HFFc6 (cell line): Measurements from ENCODE around the gene ZNF180. TPM values are rescaled to one million over a fixed set of nuclear protein-coding genes. Genes with fewer than 3 reads are reported as not detected.
"Not testable (repeated sequence)": the region's sequence is repeated elsewhere in the genome, so short reads cannot be mapped to it uniquely, and the experiment has no call there.

Experiments used
- DNase-seq: peaks from one replicate; pipeline ENCODE4 v3.0.0-alpha.2; 2018
- H3K27ac Mint-ChIP-seq: 2 replicates; pipeline ENCODE4 v1.8.0; 2020; ENCODE audit warnings: mild to moderate bottlenecking, mixed read lengths
- H3K27me3 Mint-ChIP-seq: 2 replicates; pipeline ENCODE4 v1.8.0; 2021; ENCODE audit warnings: mild to moderate bottlenecking, moderate library complexity, mixed read lengths; ENCODE audit not compliant: insufficient read depth
- H3K36me3 Mint-ChIP-seq: 2 replicates; pipeline ENCODE4 v1.8.0; 2021; ENCODE audit warnings: low read depth, mixed read lengths
- H3K4me1 Mint-ChIP-seq: 2 replicates; pipeline ENCODE4 v1.8.0; 2020; ENCODE audit warnings: low read depth, mixed read lengths
- H3K4me3 Mint-ChIP-seq: 2 replicates; pipeline ENCODE4 v1.8.0; 2020; ENCODE audit warnings: mild to moderate bottlenecking, moderate library complexity, mixed read lengths
- H3K9me3 Mint-ChIP-seq: 2 replicates; pipeline ENCODE4 v1.8.0; 2020; ENCODE audit warnings: mild to moderate bottlenecking, mixed read lengths
- CTCF ChIP-seq: fragments of 200-600 bp; sonication (generic); IDR thresholded peaks from 2 replicates; pipeline ENCODE4 v1.5.0; 2021; ENCODE audit warnings: antibody characterized with exemption, mild to moderate bottlenecking
- total RNA-seq, 6 experiments: library from RNA; stranded (reverse); fragmentation: NEBNext Ultra II Directional; extraction: Animal tissue kit (Norgen Biotek cat#: 25700); gene quantifications; 2 replicates in 1 of 6; 3 replicates in 5 of 6; pipeline ENCODE4 v1.2.3, GENCODE V29; 2021

The ZNF180 gene
- total RNA-seq, 6 experiments from 2014 or later: 4.2 to 6.5 (median 5.8) TPM

- no peaks in the 10 kb centered on the region for H3K9me3 Mint-ChIP-seq
- no peaks in the 10 kb centered on the region for H3K4me1 Mint-ChIP-seq
- H3K27ac Mint-ChIP-seq: no peak overlapping the region
- TF ChIP-seq CTCF: no peak
- H3K36me3 Mint-ChIP-seq: no peaks in the 10 kb centered on the region
- no peak overlapping the region for H3K4me3 Mint-ChIP-seq
- H3K27me3 Mint-ChIP-seq: peaks cover 23% of the 10 kb centered on the region
- DNase-seq: no peak
These were observed 40.4 kb upstream of the ZNF180 start for GRCh38 chr19:44540736-44541135.

GRCh38 chr19:44539991-44540390 is 39.7 kb upstream of the ZNF180 start:
- no peaks in the 10 kb centered on the region for H3K4me1 Mint-ChIP-seq
- DNase-seq: no peak
- no peak overlapping the region for H3K4me3 Mint-ChIP-seq
- TF ChIP-seq CTCF: no peak
- no peaks in the 10 kb centered on the region for H3K9me3 Mint-ChIP-seq
- peaks cover 30% of the 10 kb centered on the region for H3K27me3 Mint-ChIP-seq
- no peaks in the 10 kb centered on the region; the same call in 1 of the 2 replicates for H3K36me3 Mint-ChIP-seq
- H3K27ac Mint-ChIP-seq: no peak overlapping the region

GRCh38 chr19:44539236-44539826 is 39.0 kb upstream of the ZNF180 start:
- H3K9me3 Mint-ChIP-seq: no peaks in the 10 kb centered on the region
- no peaks in the 10 kb centered on the region for H3K4me1 Mint-ChIP-seq
- no peak for TF ChIP-seq CTCF
- no peaks in the 10 kb centered on the region; the same call in 1 of the 2 replicates for H3K36me3 Mint-ChIP-seq
- H3K4me3 Mint-ChIP-seq: no peak overlapping the region
- DNase-seq: no peak
- no peak overlapping the region for H3K27ac Mint-ChIP-seq
- H3K27me3 Mint-ChIP-seq: peaks cover 31% of the 10 kb centered on the region

- H3K36me3 Mint-ChIP-seq, DNase-seq, H3K9me3 Mint-ChIP-seq, H3K4me3 Mint-ChIP-seq, H3K4me1 Mint-ChIP-seq, H3K27ac Mint-ChIP-seq: not testable (repeated sequence)
- H3K27me3 Mint-ChIP-seq: peaks cover 27% of the 10 kb centered on the region
These were observed 35.0 kb upstream of the ZNF180 start for GRCh38 chr19:44535361-44535760.

GRCh38 chr19:44532819-44533218 is 32.5 kb upstream of the ZNF180 start:
- H3K4me1 Mint-ChIP-seq: no peaks in the 10 kb centered on the region
- H3K27me3 Mint-ChIP-seq: peaks cover 33% of the 10 kb centered on the region
- TF ChIP-seq CTCF: no peak
- H3K4me3 Mint-ChIP-seq: no peak overlapping the region
- H3K27ac Mint-ChIP-seq: no peak overlapping the region
- H3K9me3 Mint-ChIP-seq: no peaks in the 10 kb centered on the region
- H3K36me3 Mint-ChIP-seq: no peaks in the 10 kb centered on the region; the same call in 1 of the 2 replicates
- DNase-seq: no peak

- no peaks in the 10 kb centered on the region for H3K4me1 Mint-ChIP-seq
- no peak overlapping the region for H3K27ac Mint-ChIP-seq
- TF ChIP-seq CTCF: no peak
- H3K4me3 Mint-ChIP-seq: no peak overlapping the region
- H3K9me3 Mint-ChIP-seq: no peaks in the 10 kb centered on the region
- no peaks in the 10 kb centered on the region; the same call in 1 of the 2 replicates for H3K36me3 Mint-ChIP-seq
- DNase-seq: no peak
- H3K27me3 Mint-ChIP-seq: peaks cover 38% of the 10 kb centered on the region
These were observed 30.5 kb upstream of the ZNF180 start for GRCh38 chr19:44530777-44531176.
